GM12878 (cell line): ENCODE data around the gene BTNL9. TPM values are rescaled to one million over a fixed set of nuclear protein-coding genes. Genes with fewer than 3 reads are reported as not detected.

Experiments
- ATAC-seq: fragments of 200-7000 bp; cut with Tn5 transposase; 3 replicates; pipeline ENCODE4 v1.9.1; 2020; ENCODE audit warnings: mild to moderate bottlenecking, moderate library complexity
- BruUV-seq: library from RNA; stranded (reverse); fragments of 400-500 nt; replicated peaks from 2 replicates; lab custom pipeline; 2021; lab: Mats Ljungman, UMichigan
- CTCF ChIA-PET: fragments of 300-600 bp; sonication (Branson Sonifier 250); formaldehyde crosslinking; extraction: SDS; loops from one replicate; lab custom pipeline; 2021; ENCODE audit warnings: inconsistent platforms; lab: Yijun Ruan, JAX
- POLR2A ChIA-PET: fragments of 350-600 bp; formaldehyde crosslinking; extraction: SDS; loops from one replicate; lab custom pipeline; 2021; ENCODE audit warnings: inconsistent platforms; lab: Charles Lee
- RAD21 ChIA-PET: fragments of 300-600 bp; sonication (Branson Sonifier 250); formaldehyde crosslinking; loops from one replicate; lab custom pipeline; 2023; ENCODE audit warnings: antibody characterized with exemption; ENCODE audit not compliant: unreplicated experiment; lab: Charles Lee
- SMC1A ChIA-PET: fragments of 300-600 bp; sonication (Branson Sonifier 250); formaldehyde crosslinking; loops from one replicate; lab custom pipeline; 2023; ENCODE audit not compliant: unreplicated experiment, uncharacterized antibody; lab: Charles Lee
- DNase-seq: peaks from one replicate; pipeline ENCODE4 v3.0.0-alpha.2; 2011; ENCODE audit warnings: low read depth, low spot score
- FAIRE-seq: peaks from 3 replicates; lab custom pipeline; 2011; peaks lifted over from hg19 to GRCh38; lab: Jason Lieb, UNC
- H2AFZ ChIP-seq: 2 replicates; pipeline ENCODE4 v1.6.0; 2011; ENCODE audit warnings: low read depth, low read length, control low read depth; ENCODE audit not compliant: control insufficient read depth
- H3K27ac ChIP-seq: 2 replicates; pipeline ENCODE4 v1.5.1; 2011; ENCODE audit warnings: control low read depth; ENCODE audit not compliant: control insufficient read depth, insufficient read depth
- H3K27me3 ChIP-seq, 2 experiments: replicated peaks in 1 of 2; 2 replicates each; pipeline versions ENCODE4 v1.6.0 to v1.6.1; 2011; ENCODE audit warnings: low read length in 1 of 2; ENCODE audit not compliant: control insufficient read depth in 2 of 2, insufficient read depth in 2 of 2
- H3K36me3 ChIP-seq, 2 experiments: 2 replicates each; pipeline ENCODE4 v1.5.1; 2011; ENCODE audit warnings: low read length in 1 of 2; ENCODE audit not compliant: control insufficient read depth in 2 of 2, insufficient read depth in 2 of 2
- H3K4me1 ChIP-seq: 2 replicates; pipeline ENCODE4 v1.6.1; 2011; ENCODE audit warnings: mild to moderate bottlenecking, low read length, moderate library complexity, mixed read lengths; ENCODE audit not compliant: control insufficient read depth, insufficient read depth
- H3K4me2 ChIP-seq: 2 replicates; pipeline ENCODE4 v1.6.0; 2011; ENCODE audit warnings: control low read depth; ENCODE audit not compliant: control insufficient read depth, insufficient read depth
- H3K4me3 ChIP-seq: fragments of 200-600 bp; sonication (generic); 2 replicates; pipeline ENCODE4 v1.5.1; 2016
- H3K79me2 ChIP-seq: 2 replicates; pipeline ENCODE4 v1.6.0; 2011; ENCODE audit warnings: low read length; ENCODE audit not compliant: control insufficient read depth, insufficient read depth
- H3K9ac ChIP-seq: 2 replicates; pipeline ENCODE4 v1.8.0; 2011; ENCODE audit warnings: low read length, control low read depth, mixed read lengths; ENCODE audit not compliant: control insufficient read depth, insufficient read depth
- H3K9me3 ChIP-seq: replicated peaks from 3 replicates; pipeline ENCODE4 v1.5.1; 2011; ENCODE audit warnings: mild to moderate bottlenecking, low read length; ENCODE audit not compliant: control insufficient read depth, insufficient read depth
- H4K20me1 ChIP-seq: 2 replicates; pipeline ENCODE4 v1.6.0; 2011; ENCODE audit not compliant: control insufficient read depth, insufficient read depth
- BRCA1 ChIP-seq: IDR thresholded peaks from 2 replicates; pipeline ENCODE4 v1.6.1; 2011; ENCODE audit warnings: low read depth, low read length, improper control_type of control experiment
- CEBPB ChIP-seq, 2 experiments: fragments of 150-350 bp in 1 of 2; IDR thresholded peaks; 2 replicates each; pipeline ENCODE4 v1.6.1; 2012 to 2014; ENCODE audit warnings: low read depth in 2 of 2, low read length in 2 of 2, borderline replicate concordance in 1 of 2, inconsistent platforms in 1 of 2
- MEF2B ChIP-seq: fragments of 450-650 bp; IDR thresholded peaks from 2 replicates; pipeline ENCODE4 v1.6.1; 2018; ENCODE audit warnings: mild to moderate bottlenecking, moderate library complexity; ENCODE audit not compliant: partially characterized antibody, poor library complexity, severe bottlenecking
- POLR2A ChIP-seq: IDR thresholded peaks from 2 replicates; pipeline ENCODE4 v1.6.1; 2011; ENCODE audit warnings: low read depth, mild to moderate bottlenecking, low read length
- SMAD1 ChIP-seq: fragments of 450-650 bp; IDR thresholded peaks from 2 replicates; pipeline ENCODE4 v1.6.1; 2018; ENCODE audit warnings: mild to moderate bottlenecking, low read depth; ENCODE audit not compliant: partially characterized antibody
- SMARCA5 ChIP-seq: fragments of 450-650 bp; IDR thresholded peaks from 2 replicates; pipeline ENCODE4 v1.6.1; 2017; ENCODE audit warnings: mild to moderate bottlenecking
- TARDBP ChIP-seq: IDR thresholded peaks from 2 replicates; pipeline ENCODE4 v1.6.1; 2016; ENCODE audit warnings: borderline replicate concordance
- WRNIP1 ChIP-seq: IDR thresholded peaks from 2 replicates; pipeline ENCODE4 v1.6.1; 2011; ENCODE audit warnings: low read depth, low read length, improper control_type of control experiment, borderline replicate concordance
- WGBS: methylation state at CpG from one replicate; pipeline ENCODE4 v1.1.6; 2016; ENCODE audit warnings: low lambda C conversion rate; ENCODE audit not compliant: insufficient replicate concordance, insufficient coverage; ENCODE audit errors: missing lambda C conversion rate; 5-methylcytosine and 5-hydroxymethylcytosine counted together
- in situ Hi-C: fragments of 300-500 bp; cut with MboI; formaldehyde crosslinking; loops from 9 replicates; pipeline ENCODE4 v1.14.3; 2018; ENCODE audit warnings: mixed read lengths
- intact Hi-C: fragments of 100-400 bp; cut with micrococcal nuclease; formaldehyde crosslinking; loops from one replicate; pipeline ENCODE4 v1.14.2; 2022; ENCODE audit not compliant: unreplicated experiment
- polyA plus RNA-seq, 11 experiments: library from polyadenylated mRNA; depleted of rRNA in 4 of 11; unstranded in 6 of 11; stranded (reverse) in 5 of 11; fragments of >200 nt; fragmentation: Nextera tagmentation in 4 of 11; fragmentation: Illumina TruSeq in 1 of 11; extraction: Ambion mirVana in 4 of 11; extraction: Trizol in 1 of 11; gene quantifications; 1 replicate in 1 of 11; 2 replicates in 10 of 11; pipeline versions ENCODE4 v1.2.1 to v1.2.3, GENCODE V29; 2011 to 2016; ENCODE audit warnings: inconsistent platforms in 2 of 11, missing spikeins in 2 of 11, low read depth in 1 of 11
- total RNA-seq, 4 experiments: library from RNA; depleted of rRNA in 3 of 4; stranded (reverse); fragments of >200 nt in 3 of 4; fragmentation: Illumina TruSeq in 1 of 4; extraction: Trizol in 1 of 4; gene quantifications; 2 replicates each; pipeline versions ENCODE4 v1.2.1 to v1.2.3, GENCODE V29; 2013 to 2021
- TF ChIP-seq, protein P1 (sequence below): fragments of 450-650 bp; IDR thresholded peaks from 2 replicates; pipeline ENCODE4 v1.6.1; 2017; ENCODE audit warnings: mild to moderate bottlenecking, low read depth, inconsistent platforms; ENCODE audit not compliant: poor library complexity, severe bottlenecking

BTNL9 gene
- total and polyA plus RNA-seq, 10 of the 15 experiments (the other 5 are each of a cell fraction or from before 2014, with no cell fraction given), result 0.01 to 16.5 (median 0.06) TPM; not detected in 5

DNA sequence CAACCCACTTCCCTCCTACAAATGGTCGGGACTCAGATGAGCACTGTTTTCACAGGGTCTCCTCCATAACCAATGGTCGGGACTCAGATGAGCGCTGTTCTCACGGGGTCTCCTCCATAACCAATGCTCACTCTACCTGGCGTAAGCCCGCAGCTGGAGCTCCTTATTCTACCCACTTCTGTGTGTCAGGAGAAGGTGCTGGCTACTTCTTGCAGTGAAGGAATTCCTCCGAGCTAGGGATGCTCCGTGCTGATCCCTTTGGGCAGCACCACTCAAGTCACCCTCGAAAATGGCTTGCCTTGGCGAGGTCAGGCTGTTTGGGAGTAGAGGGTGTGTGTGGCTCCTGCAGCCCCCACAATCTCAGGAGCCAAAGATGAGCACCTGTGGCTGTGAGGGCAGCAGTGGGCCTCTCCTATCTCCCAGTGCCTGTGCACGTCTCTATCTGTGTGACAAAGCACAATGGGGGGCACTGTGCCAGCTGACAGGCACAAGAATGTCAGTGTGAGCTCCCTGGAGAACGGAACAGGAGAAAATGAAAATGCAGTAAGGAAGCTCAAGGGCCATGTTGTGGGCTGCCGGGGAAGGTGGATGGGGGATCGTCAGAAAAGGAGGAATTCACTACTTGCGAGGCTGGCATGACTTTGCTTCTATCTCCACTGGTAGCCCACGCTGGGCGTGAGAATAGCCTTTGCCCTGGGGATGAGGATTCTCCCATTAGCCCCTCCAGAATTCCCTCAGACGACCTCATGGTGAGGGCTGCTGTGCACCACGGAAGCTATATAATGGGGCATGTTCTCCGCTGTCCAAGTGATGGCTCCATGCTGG is 3.9 kb upstream of the BTNL9 start:
- no peaks in the 10 kb centered on the region for H3K4me1 ChIP-seq
- TF ChIP-seq WRNIP1 (no peak), SMAD1 (no peak), MEF2B (no peak), POLR2A (no peak), BRCA1 (no peak), SMARCA5 (no peak), TARDBP (no peak), CEBPB (IDR thresholded peaks at IDR 0.05; ENCODE audit: borderline replicate concordance in 1 of 2, low read depth in 2 of 2, low read length in 2 of 2) (no peak)
- TF ChIP-seq, protein P1, sequence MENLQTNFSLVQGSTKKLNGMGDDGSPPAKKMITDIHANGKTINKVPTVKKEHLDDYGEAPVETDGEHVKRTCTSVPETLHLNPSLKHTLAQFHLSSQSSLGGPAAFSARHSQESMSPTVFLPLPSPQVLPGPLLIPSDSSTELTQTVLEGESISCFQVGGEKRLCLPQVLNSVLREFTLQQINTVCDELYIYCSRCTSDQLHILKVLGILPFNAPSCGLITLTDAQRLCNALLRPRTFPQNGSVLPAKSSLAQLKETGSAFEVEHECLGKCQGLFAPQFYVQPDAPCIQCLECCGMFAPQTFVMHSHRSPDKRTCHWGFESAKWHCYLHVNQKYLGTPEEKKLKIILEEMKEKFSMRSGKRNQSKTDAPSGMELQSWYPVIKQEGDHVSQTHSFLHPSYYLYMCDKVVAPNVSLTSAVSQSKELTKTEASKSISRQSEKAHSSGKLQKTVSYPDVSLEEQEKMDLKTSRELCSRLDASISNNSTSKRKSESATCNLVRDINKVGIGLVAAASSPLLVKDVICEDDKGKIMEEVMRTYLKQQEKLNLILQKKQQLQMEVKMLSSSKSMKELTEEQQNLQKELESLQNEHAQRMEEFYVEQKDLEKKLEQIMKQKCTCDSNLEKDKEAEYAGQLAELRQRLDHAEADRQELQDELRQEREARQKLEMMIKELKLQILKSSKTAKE, result no peak
- intact Hi-C loops (no loop called here), in situ Hi-C loops (no loop called here)
- SMC1A ChIA-PET, result interaction anchor here (1.6 kb wide), 1 partner anchor 8 kb away, joined by 3 read pairs; no protein-coding TSS in a partner anchor
- H3K36me3 ChIP-seq, result no peaks in the 10 kb centered on the region
- no peak overlapping the region for H3K9ac ChIP-seq
- POLR2A ChIA-PET, result no interaction called here
- H2AFZ ChIP-seq, result no peak overlapping the region
- H3K27ac ChIP-seq, result no peak overlapping the region
- RAD21 ChIA-PET, result no interaction called here
- no peaks in the 10 kb centered on the region for H3K79me2 ChIP-seq
- WGBS, result 53% methylated on average over 20 of the region's 20 CpGs
- no peak overlapping the region for H3K4me3 ChIP-seq
- BruUV-seq, result no TSS peak
- no peaks in the 10 kb centered on the region; the same call in 2 of the 3 replicates for H3K9me3 ChIP-seq
- no peaks in the 10 kb centered on the region; a peak in 1 of 4 replicates for H3K27me3 ChIP-seq
- no peaks in the 10 kb centered on the region for H4K20me1 ChIP-seq
- ATAC-seq (no peak), DNase-seq (no peak), FAIRE-seq (no peak)
- H3K4me2 ChIP-seq, result no peak overlapping the region
- CTCF ChIA-PET, result no interaction called here
